WTC11 (cell line): ENCODE results near the gene ZFP92. TPM values are rescaled to one million over a fixed set of nuclear protein-coding genes. Genes with fewer than 3 reads are reported as not detected.

Experiments
- ATAC-seq: fragments of 200-7000 bp; cut with Tn5 transposase; 2 replicates; pipeline ENCODE4 v1.10.0; 2021; ENCODE audit warnings: mild to moderate bottlenecking, moderate library complexity
- CTCF ChIA-PET: fragments of 300-600 bp; sonication (Branson Sonifier 250); formaldehyde crosslinking; loops from one replicate; lab custom pipeline; 2021; ENCODE audit warnings: antibody characterized with exemption; lab: Charles Lee
- POLR2A ChIA-PET: fragments of 350-600 bp; sonication (Branson Sonifier 250); formaldehyde crosslinking; loops from one replicate; lab custom pipeline; 2021; ENCODE audit warnings: antibody characterized with exemption; lab: Charles Lee
- DNase-seq: peaks from one replicate; pipeline ENCODE4 v3.0.0; 2021; ENCODE audit warnings: low spot score
- H3K27ac Mint-ChIP-seq: 2 replicates; pipeline ENCODE4 v1.8.0; 2021; ENCODE audit warnings: mixed read lengths
- H3K27me3 Mint-ChIP-seq: 2 replicates; pipeline ENCODE4 v1.8.0; 2021; ENCODE audit warnings: low read depth, mild to moderate bottlenecking, moderate library complexity, mixed read lengths
- H3K36me3 Mint-ChIP-seq: 2 replicates; pipeline ENCODE4 v1.8.0; 2021; ENCODE audit warnings: mixed read lengths
- H3K4me1 Mint-ChIP-seq: 2 replicates; pipeline ENCODE4 v1.8.0; 2022; ENCODE audit warnings: mixed read lengths
- H3K4me3 Mint-ChIP-seq: 2 replicates; pipeline ENCODE4 v1.8.0; 2021; ENCODE audit warnings: mild to moderate bottlenecking, moderate library complexity, mixed read lengths
- H3K9me3 Mint-ChIP-seq: 2 replicates; pipeline ENCODE4 v1.8.0; 2021; ENCODE audit warnings: mixed read lengths
- E2F1 ChIP-seq: sonication (generic); formaldehyde crosslinking; IDR thresholded peaks from 2 replicates; pipeline ENCODE4 v1.8.0; 2022; ENCODE audit warnings: mild to moderate bottlenecking, missing genetic modification reagents
- ELF4 ChIP-seq: sonication (generic); formaldehyde crosslinking; IDR thresholded peaks from 2 replicates; pipeline ENCODE4 v1.8.1; 2022; ENCODE audit warnings: low read depth, mild to moderate bottlenecking, moderate library complexity, missing genetic modification reagents
- FOXJ3 ChIP-seq: sonication (generic); formaldehyde crosslinking; IDR thresholded peaks from 2 replicates; pipeline ENCODE4 v1.9.0; 2021; ENCODE audit warnings: missing genetic modification reagents, mild to moderate bottlenecking, borderline replicate concordance
- GRHL2 ChIP-seq: fragments of 250-450 bp; sonication (Bioruptor Pico); IDR thresholded peaks from 2 replicates; pipeline ENCODE4 v1.8.0; 2022; ENCODE audit warnings: mild to moderate bottlenecking, moderate library complexity; ENCODE audit not compliant: insufficient replicate concordance, severe bottlenecking
- IRF2 ChIP-seq: sonication (generic); formaldehyde crosslinking; IDR thresholded peaks from 2 replicates; pipeline ENCODE4 v1.8.0; 2022; ENCODE audit warnings: low read depth, missing genetic modification reagents, borderline replicate concordance
- ZNF281 ChIP-seq: sonication (generic); formaldehyde crosslinking; IDR thresholded peaks from 2 replicates; pipeline ENCODE4 v1.8.0; 2023; ENCODE audit warnings: mild to moderate bottlenecking, missing genetic modification reagents
- ZNF423 ChIP-seq: fragments of 250-450 bp; sonication (Bioruptor Pico); IDR thresholded peaks from 2 replicates; pipeline ENCODE4 v2.1.2; 2022; ENCODE audit warnings: mild to moderate bottlenecking, moderate library complexity
- total RNA-seq: library from RNA; stranded (reverse); gene quantifications from 3 replicates; pipeline ENCODE4 v1.2.3, GENCODE V29; 2021
- TF ChIP-seq, protein P1 (sequence below): sonication (generic); formaldehyde crosslinking; IDR thresholded peaks from 2 replicates; pipeline ENCODE4 v1.8.1; 2023; ENCODE audit warnings: mild to moderate bottlenecking, missing genetic modification reagents, moderate library complexity
- TF ChIP-seq, protein P2 (sequence below): sonication (generic); formaldehyde crosslinking; IDR thresholded peaks from 2 replicates; pipeline ENCODE4 v1.8.1; 2023; ENCODE audit warnings: mild to moderate bottlenecking, missing genetic modification reagents, moderate library complexity
- TF ChIP-seq, protein P3 (sequence below): fragments of 250-450 bp; sonication (Bioruptor Pico); IDR thresholded peaks from 2 replicates; pipeline ENCODE4 v2.1.2; 2022; ENCODE audit warnings: mild to moderate bottlenecking, moderate library complexity
- TF ChIP-seq, protein P4 (sequence below): fragments of 250-450 bp; sonication (Bioruptor Pico); IDR thresholded peaks from 2 replicates; pipeline ENCODE4 v1.9.0; 2021; ENCODE audit warnings: mild to moderate bottlenecking, borderline replicate concordance
- TF ChIP-seq, protein P5 (sequence below): sonication (generic); formaldehyde crosslinking; IDR thresholded peaks from 2 replicates; pipeline ENCODE4 v1.8.1; 2022; ENCODE audit warnings: mild to moderate bottlenecking, moderate library complexity, missing genetic modification reagents

The ZFP92 gene
- total RNA-seq, 1 experiment from 2014 or later, result 0.31 TPM

DNA sequence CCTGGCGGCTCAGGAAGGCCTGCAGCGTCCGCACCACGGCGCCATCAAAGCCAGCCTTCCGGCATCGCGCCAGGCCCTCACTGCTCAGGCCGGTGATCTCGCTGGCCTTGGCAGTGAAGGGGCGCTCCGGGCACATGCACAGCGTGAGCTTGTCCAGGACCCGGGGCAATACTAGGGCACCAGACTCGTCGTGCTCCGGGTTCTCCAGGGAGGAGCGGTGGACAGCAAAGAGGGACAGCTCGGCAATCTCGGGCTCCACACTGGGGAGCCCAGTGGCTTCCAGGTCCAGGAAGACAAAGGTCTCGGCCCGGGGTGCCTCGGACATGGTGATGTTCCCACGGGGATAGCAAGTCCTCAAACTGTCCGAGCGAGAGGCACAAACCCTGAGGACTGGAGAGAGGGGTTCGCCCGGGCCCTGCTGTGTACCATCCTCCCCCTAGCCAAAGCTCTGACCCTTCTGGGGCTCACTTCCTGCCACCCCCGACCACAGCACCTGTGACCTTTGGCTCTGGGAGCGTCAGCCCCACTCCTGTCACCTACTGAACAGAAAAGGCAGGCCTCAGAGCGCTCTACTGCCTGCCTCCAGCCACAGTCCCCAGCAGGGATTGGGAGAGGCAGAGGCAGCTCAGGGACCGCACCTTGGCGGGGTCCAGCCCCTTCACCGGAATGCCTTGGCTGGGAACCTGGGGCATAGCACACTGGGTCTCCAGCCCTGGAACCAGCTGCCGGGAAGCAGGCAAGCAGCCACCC is 34.0 kb downstream of the ZFP92 start:
- ChIA-PET CTCF (interaction anchor here (1.3 to 1.7 kb wide), 2 partner anchors 16 to 25 kb away, joined by 4 to 7 read pairs; partner anchors contain the start of gene HAUS7), POLR2A (no interaction called here)
- Mint-ChIP-seq H3K27ac (no peak overlapping the region), H3K4me1 (no peaks in the 10 kb centered on the region), H3K9me3 (no peaks in the 10 kb centered on the region), H3K36me3 (no peaks in the 10 kb centered on the region), H3K4me3 (no peak overlapping the region), H3K27me3 (no peaks in the 10 kb centered on the region; the same call in 1 of the 2 replicates)
- TF ChIP-seq, protein P1, sequence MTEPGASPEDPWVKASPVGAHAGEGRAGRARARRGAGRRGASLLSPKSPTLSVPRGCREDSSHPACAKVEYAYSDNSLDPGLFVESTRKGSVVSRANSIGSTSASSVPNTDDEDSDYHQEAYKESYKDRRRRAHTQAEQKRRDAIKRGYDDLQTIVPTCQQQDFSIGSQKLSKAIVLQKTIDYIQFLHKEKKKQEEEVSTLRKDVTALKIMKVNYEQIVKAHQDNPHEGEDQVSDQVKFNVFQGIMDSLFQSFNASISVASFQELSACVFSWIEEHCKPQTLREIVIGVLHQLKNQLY (CRISPR knock-in tag), result no peak
- TF ChIP-seq ZNF281 (CRISPR knock-in tag) (no peak), E2F1 (CRISPR knock-in tag) (no peak), ZNF423 (CRISPR knock-in tag) (no peak), FOXJ3 (CRISPR knock-in tag) (no peak), IRF2 (CRISPR knock-in tag) (no peak), ELF4 (CRISPR knock-in tag) (no peak), GRHL2 (CRISPR knock-in tag) (no peak)
- TF ChIP-seq, protein P2, sequence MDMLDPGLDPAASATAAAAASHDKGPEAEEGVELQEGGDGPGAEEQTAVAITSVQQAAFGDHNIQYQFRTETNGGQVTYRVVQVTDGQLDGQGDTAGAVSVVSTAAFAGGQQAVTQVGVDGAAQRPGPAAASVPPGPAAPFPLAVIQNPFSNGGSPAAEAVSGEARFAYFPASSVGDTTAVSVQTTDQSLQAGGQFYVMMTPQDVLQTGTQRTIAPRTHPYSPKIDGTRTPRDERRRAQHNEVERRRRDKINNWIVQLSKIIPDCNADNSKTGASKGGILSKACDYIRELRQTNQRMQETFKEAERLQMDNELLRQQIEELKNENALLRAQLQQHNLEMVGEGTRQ (CRISPR knock-in tag), result no peak
- TF ChIP-seq, protein P3, sequence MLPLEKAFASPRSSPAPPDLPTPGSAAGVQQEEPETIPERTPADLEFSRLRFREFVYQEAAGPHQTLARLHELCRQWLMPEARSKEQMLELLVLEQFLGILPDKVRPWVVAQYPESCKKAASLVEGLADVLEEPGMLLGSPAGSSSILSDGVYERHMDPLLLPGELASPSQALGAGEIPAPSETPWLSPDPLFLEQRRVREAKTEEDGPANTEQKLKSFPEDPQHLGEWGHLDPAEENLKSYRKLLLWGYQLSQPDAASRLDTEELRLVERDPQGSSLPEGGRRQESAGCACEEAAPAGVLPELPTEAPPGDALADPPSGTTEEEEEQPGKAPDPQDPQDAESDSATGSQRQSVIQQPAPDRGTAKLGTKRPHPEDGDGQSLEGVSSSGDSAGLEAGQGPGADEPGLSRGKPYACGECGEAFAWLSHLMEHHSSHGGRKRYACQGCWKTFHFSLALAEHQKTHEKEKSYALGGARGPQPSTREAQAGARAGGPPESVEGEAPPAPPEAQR (CRISPR knock-in tag), result no peak
- TF ChIP-seq, protein P4, sequence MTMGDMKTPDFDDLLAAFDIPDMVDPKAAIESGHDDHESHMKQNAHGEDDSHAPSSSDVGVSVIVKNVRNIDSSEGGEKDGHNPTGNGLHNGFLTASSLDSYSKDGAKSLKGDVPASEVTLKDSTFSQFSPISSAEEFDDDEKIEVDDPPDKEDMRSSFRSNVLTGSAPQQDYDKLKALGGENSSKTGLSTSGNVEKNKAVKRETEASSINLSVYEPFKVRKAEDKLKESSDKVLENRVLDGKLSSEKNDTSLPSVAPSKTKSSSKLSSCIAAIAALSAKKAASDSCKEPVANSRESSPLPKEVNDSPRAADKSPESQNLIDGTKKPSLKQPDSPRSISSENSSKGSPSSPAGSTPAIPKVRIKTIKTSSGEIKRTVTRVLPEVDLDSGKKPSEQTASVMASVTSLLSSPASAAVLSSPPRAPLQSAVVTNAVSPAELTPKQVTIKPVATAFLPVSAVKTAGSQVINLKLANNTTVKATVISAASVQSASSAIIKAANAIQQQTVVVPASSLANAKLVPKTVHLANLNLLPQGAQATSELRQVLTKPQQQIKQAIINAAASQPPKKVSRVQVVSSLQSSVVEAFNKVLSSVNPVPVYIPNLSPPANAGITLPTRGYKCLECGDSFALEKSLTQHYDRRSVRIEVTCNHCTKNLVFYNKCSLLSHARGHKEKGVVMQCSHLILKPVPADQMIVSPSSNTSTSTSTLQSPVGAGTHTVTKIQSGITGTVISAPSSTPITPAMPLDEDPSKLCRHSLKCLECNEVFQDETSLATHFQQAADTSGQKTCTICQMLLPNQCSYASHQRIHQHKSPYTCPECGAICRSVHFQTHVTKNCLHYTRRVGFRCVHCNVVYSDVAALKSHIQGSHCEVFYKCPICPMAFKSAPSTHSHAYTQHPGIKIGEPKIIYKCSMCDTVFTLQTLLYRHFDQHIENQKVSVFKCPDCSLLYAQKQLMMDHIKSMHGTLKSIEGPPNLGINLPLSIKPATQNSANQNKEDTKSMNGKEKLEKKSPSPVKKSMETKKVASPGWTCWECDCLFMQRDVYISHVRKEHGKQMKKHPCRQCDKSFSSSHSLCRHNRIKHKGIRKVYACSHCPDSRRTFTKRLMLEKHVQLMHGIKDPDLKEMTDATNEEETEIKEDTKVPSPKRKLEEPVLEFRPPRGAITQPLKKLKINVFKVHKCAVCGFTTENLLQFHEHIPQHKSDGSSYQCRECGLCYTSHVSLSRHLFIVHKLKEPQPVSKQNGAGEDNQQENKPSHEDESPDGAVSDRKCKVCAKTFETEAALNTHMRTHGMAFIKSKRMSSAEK (CRISPR knock-in tag), result no peak
- TF ChIP-seq, protein P5, sequence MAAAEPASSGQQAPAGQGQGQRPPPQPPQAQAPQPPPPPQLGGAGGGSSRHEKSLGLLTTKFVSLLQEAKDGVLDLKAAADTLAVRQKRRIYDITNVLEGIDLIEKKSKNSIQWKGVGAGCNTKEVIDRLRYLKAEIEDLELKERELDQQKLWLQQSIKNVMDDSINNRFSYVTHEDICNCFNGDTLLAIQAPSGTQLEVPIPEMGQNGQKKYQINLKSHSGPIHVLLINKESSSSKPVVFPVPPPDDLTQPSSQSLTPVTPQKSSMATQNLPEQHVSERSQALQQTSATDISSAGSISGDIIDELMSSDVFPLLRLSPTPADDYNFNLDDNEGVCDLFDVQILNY (CRISPR knock-in tag), result no peak
- no peak for ATAC-seq
- DNase-seq, result no peak
